GM19023 (cell line): ENCODE results near the gene P2RY6.
"Not testable (repeated sequence)": the region's sequence is repeated elsewhere in the genome, so short reads cannot be mapped to it uniquely, and the experiment has no call there.

Experiments
- ATAC-seq: cut with Tn5 transposase; IDR thresholded peaks from one replicate; pipeline ENCODE4 v1.9.1; 2021; ENCODE audit warnings: mild to moderate bottlenecking, moderate library complexity; ENCODE audit not compliant: unreplicated experiment

P2RY6 gene

GRCh38 chr11:73271936-73272679 is at the start of gene P2RY6:
TSS of gene P2RY6 (plus strand) at chr11:73272338. CDS start at chr11:73296519, 24,181 bp downstream.
- no peak for ATAC-seq

GRCh38 chr11:73223998-73224730 is 48.0 kb upstream of the P2RY6 start:
- no peak for ATAC-seq

GRCh38 chr11:73225001-73225686 is 47.0 kb upstream of the P2RY6 start:
- no peak for ATAC-seq

- no peak for ATAC-seq
These were observed 46.3 kb upstream of the P2RY6 start for GRCh38 chr11:73225851-73226250.

- no peak for ATAC-seq
These were observed 45.7 kb upstream of the P2RY6 start for GRCh38 chr11:73226297-73227006.

- no peak for ATAC-seq
These were observed 44.4 kb upstream of the P2RY6 start for GRCh38 chr11:73227571-73228211.

- no peak for ATAC-seq
These were observed 43.6 kb upstream of the P2RY6 start for GRCh38 chr11:73228268-73229134.

- no peak for ATAC-seq
These were observed 42.7 kb upstream of the P2RY6 start for GRCh38 chr11:73229321-73229895.

GRCh38 chr11:73229896-73230875 is 42.0 kb upstream of the P2RY6 start:
- no peak for ATAC-seq

GRCh38 chr11:73230931-73231330 is 41.2 kb upstream of the P2RY6 start:
- no peak for ATAC-seq

- not testable (repeated sequence) for ATAC-seq
These were observed 39.7 kb upstream of the P2RY6 start for GRCh38 chr11:73232487-73232886.

- no peak for ATAC-seq
These were observed 38.9 kb upstream of the P2RY6 start for GRCh38 chr11:73233211-73233610.

- no peak for ATAC-seq
These were observed 38.3 kb upstream of the P2RY6 start for GRCh38 chr11:73233692-73234470.

- ATAC-seq: no peak
These were observed 37.5 kb upstream of the P2RY6 start for GRCh38 chr11:73234471-73235181.

- ATAC-seq: no peak
These were observed 36.8 kb upstream of the P2RY6 start for GRCh38 chr11:73235236-73235786.

- ATAC-seq: no peak
These were observed 35.9 kb upstream of the P2RY6 start for GRCh38 chr11:73236205-73236765.
